HG03045 (cell line): ENCODE results near the gene SENP5.
A peak's percentile ranks its signal among the peaks of the same experiment; 100 is the strongest.
"Not testable (repeated sequence)": the region's sequence is repeated elsewhere in the genome, so short reads cannot be mapped to it uniquely, and the experiment has no call there.

Experiments used
- ATAC-seq: cut with Tn5 transposase; IDR thresholded peaks from one replicate; pipeline ENCODE4 v1.9.1; 2021; ENCODE audit warnings: mild to moderate bottlenecking, moderate library complexity; ENCODE audit not compliant: unreplicated experiment

SENP5 gene, protein sequence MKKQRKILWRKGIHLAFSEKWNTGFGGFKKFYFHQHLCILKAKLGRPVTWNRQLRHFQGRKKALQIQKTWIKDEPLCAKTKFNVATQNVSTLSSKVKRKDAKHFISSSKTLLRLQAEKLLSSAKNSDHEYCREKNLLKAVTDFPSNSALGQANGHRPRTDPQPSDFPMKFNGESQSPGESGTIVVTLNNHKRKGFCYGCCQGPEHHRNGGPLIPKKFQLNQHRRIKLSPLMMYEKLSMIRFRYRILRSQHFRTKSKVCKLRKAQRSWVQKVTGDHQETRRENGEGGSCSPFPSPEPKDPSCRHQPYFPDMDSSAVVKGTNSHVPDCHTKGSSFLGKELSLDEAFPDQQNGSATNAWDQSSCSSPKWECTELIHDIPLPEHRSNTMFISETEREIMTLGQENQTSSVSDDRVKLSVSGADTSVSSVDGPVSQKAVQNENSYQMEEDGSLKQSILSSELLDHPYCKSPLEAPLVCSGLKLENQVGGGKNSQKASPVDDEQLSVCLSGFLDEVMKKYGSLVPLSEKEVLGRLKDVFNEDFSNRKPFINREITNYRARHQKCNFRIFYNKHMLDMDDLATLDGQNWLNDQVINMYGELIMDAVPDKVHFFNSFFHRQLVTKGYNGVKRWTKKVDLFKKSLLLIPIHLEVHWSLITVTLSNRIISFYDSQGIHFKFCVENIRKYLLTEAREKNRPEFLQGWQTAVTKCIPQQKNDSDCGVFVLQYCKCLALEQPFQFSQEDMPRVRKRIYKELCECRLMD

GRCh38 chr3:196867507-196868296, at the start of gene SENP5:
Gene SENP5, plus strand, starts transcription at chr3:196867920. Its CDS starts 17,262 bp downstream, at chr3:196885182.
- peak; percentile 88 for ATAC-seq

DNA sequence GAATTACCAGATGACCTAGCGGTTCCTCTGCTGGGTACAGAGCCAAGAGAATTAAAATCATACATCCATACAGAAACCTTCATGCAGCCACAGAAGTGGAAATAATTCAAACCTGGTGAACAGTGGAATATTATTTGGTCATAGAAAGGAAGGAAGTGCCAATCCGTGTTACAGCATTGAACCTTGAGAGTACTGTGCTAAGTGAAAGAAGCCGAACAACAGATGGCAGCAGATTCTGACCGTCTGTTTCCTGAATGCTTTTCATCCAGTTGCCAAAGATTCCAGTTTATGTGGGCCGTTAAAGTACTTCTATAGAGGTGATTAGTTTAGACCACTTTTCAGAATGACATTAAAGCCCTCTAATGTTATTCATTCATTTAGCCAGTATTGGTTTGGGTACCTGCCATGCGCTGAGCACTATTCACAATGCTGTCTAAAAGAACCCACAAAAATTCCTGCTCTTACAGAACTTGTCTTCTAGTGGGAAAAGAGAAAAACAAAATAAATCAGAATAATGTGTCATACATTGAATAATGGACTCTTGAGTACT, 45.8 kb upstream of the SENP5 start:
- ATAC-seq = no peak

- not testable (repeated sequence) for ATAC-seq
Measured at GRCh38 chr3:196829651-196830050, 38.1 kb upstream of the SENP5 start.

DNA sequence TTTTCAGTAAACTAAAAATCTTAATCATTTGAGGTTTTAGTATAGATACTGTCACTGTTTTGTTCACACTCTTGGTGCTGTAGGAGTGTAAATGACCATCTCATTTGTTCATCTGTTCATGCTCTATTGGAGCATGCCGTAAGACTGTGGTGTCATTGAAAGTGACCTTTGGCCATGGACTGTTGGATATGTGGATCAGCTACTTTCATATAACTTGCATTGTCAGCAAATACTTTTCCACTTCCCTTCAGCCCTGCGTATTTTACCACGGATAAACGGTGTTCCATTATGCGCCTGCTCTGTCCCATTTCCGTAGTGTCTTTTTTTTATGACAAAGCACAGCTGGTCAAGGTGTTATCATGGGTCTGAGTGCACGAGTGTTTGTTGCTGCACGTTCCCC, 32.6 kb upstream of the SENP5 start:
- no peak for ATAC-seq

GRCh38 chr3:196836626-196837025, 31.1 kb upstream of the SENP5 start:
- not testable (repeated sequence) for ATAC-seq

DNA sequence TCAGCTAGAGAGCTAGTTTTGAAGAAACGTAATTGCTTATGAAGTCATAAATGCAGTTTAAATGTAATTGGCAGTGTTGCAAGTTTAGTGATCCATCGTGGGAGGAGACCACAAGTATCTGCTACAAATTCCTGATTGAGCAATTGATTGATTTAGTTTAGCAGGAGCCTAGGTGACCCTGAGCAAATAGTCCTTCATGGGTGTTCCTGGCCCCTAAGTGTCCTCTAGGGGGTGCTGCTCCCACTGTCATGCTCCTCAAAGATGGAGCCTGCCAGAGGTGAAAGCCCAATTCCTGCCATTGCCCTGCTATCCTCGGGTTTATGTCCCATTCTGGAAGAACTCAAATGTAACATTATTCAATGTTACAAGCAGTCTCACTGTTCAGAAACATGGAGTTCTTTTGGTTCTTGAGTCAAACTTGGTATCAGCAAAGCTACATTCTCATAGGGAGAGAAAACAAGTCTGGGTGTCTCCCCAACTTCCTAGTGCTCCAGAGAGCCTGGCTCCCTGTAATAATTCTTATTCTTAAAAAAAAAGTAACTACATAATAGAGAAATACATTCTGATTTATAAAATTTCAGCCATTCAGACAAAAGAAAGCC, 29.8 kb upstream of the SENP5 start:
- ATAC-seq = no peak

- not testable (repeated sequence) for ATAC-seq
Measured at GRCh38 chr3:196839351-196839750, 28.4 kb upstream of the SENP5 start.

GRCh38 chr3:196842567-196843434, 24.9 kb upstream of the SENP5 start:
- no peak for ATAC-seq

- ATAC-seq = no peak
Measured at GRCh38 chr3:196843435-196844110, 24.1 kb upstream of the SENP5 start.

DNA sequence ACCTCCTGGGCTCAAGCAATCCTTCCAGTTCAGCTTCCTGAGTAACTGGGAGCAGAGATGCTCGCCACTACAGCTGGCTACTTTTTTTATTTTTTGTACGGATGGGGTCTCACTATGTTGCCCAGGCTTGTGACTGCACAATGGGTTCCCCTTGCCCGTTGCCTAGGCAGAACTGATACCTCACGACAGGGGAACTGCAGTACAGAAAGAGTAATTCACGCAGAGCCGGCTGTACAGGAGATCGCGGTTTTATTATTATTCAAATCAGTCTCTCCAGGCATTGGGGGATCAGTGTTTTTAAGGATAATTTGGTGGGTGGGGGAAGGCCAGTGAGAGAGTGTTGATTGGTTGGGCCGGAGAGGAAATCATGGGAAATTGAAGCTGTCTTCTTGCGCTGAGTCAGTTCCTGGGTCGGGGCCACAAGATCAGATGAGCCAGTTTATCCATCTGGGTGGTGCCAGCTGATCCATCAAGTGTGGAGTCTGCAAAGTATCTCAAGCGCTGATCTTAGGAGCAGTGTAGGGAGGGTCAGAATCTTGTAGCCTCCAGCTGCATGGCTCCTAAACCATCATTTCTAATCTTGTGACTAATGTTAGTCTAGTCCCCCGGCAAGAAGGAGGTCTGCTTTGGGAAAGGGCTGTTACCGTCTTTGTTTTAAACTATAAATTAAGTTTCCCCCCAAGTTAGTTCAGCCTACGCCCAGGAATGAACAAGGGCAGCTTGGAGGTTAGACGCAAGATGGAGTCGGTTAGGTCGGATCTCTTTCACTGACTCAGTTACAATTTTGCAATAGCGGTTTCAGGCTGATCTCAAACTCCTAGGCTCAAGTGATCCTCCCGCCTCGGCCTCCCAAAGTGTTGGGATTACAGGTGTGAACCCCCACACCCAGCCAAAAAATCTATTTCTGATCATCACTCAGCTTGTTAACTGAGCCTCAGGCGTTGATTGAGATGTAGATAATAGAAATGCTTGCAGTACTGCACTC, 23.2 kb upstream of the SENP5 start:
- not testable (repeated sequence) for ATAC-seq

GRCh38 chr3:196848375-196848774, 19.3 kb upstream of the SENP5 start:
- not testable (repeated sequence) for ATAC-seq

GRCh38 chr3:196849180-196849741, 18.5 kb upstream of the SENP5 start:
- no peak for ATAC-seq

DNA sequence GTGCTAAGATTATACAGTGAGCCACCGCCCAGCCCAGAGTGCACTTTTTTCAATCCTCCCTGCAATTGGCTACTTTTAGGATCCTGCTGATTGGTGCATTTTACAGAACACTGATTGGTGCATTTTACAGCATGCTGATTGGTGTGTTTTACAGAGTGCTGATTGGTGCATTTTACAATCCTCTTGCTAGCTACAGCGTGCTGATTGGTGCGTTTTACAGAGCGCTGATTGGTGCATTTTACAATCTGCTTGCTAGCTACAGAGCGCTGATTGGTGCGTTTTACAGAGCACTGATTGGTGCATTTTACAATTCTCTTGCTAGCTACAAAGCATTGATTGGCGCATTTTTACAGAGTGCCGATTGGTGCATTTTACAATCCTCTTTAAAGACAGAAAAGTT, 4.7 kb upstream of the SENP5 start:
- ATAC-seq = not testable (repeated sequence)

DNA sequence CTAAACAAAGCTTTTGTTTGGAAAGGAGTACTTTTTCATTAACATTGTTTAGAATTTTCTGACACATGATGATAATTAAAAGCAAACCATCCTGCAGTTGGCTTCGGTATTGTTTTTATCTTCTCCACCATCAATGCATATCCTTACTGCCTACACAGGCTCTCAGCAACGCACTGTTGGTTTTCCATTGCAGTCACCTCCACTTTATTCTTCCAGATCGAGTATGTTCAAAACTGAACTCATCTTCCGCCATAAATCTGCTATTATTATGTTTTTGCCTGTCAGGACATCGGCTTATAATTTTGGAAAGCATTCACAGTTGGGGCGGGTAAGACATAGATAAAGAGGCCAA, 589 bp upstream of the SENP5 start:
- ATAC-seq = no peak

GRCh38 chr3:196868297-196868661, 559 bp downstream of the SENP5 start:
- ATAC-seq = peak; percentile 34

DNA sequence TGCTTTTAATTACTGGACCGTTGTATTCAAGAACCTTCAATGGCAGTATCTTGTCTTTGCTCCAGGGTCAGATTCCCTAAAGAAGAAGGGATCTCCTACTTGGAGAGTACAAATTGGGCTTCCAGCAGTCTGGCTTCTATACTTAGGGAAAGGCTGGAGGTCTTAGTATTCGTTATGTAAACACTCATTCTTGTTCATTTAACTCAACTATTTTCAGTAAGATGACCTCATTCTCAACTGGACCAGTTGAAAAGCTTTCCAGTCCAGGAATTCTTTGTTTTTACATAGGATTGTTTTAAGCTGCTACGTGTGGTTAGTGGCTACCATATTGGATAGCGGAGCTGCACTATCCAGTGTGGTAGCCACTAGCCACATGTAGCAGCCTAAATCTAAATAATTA, 4.6 kb downstream of the SENP5 start:
- no peak for ATAC-seq

- ATAC-seq = not testable (repeated sequence)
Measured at GRCh38 chr3:196874511-196875094, 6.9 kb downstream of the SENP5 start.
